HEK293 (cell line): ENCODE data around the gene FRMD8.

Source experiments
- CTCF ChIA-PET: fragments of 350-600 bp; formaldehyde crosslinking; extraction: SDS; loops from one replicate; lab custom pipeline; 2021; ENCODE audit warnings: antibody characterized with exemption; lab: Yijun Ruan, JAX
- POLR2A ChIA-PET: fragments of 300-600 bp; formaldehyde crosslinking; extraction: SDS; loops from one replicate; lab custom pipeline; 2020; ENCODE audit warnings: antibody characterized with exemption, inconsistent platforms; lab: Yijun Ruan, JAX
- H3K27ac ChIP-seq: fragments of 200-500 bp; sonication (Bioruptor generic); 2 replicates; pipeline ENCODE4 v1.5.1; 2014; ENCODE audit warnings: low read depth, low read length, control low read depth, inconsistent platforms; ENCODE audit errors: extremely low read depth
- H3K36me3 ChIP-seq, 2 experiments: fragments of 200-500 bp in 1 of 2; sonication (Bioruptor generic) in 1 of 2; 1 replicate in 1 of 2; 2 replicates in 1 of 2; pipeline ENCODE4 v1.5.1; 2014 to 2017; ENCODE audit warnings: inconsistent platforms in 2 of 2, low read length in 2 of 2; ENCODE audit not compliant: control insufficient read depth in 2 of 2, insufficient read depth in 1 of 2
- H3K4me1 ChIP-seq: fragments of 200-500 bp; sonication (Bioruptor generic); 2 replicates; pipeline ENCODE4 v1.5.1; 2014; ENCODE audit warnings: mild to moderate bottlenecking, low read length, inconsistent platforms; ENCODE audit not compliant: control insufficient read depth, insufficient read depth
- H3K4me3 ChIP-seq: 2 replicates; pipeline ENCODE4 v1.5.1; 2011; ENCODE audit warnings: low read depth, mild to moderate bottlenecking, control low read depth, low read length, moderate library complexity
- H3K9me3 ChIP-seq: fragments of 200-500 bp; sonication (Bioruptor generic); 2 replicates; pipeline ENCODE4 v1.5.1; 2014; ENCODE audit warnings: low read depth, low read length, inconsistent platforms; ENCODE audit not compliant: control insufficient read depth, insufficient read depth
- GLIS1 ChIP-seq: fragments of 450-650 bp; formaldehyde crosslinking; IDR thresholded peaks from 2 replicates; pipeline ENCODE4 v1.5.1; 2016; ENCODE audit warnings: missing biosample characterization, missing genetic modification characterization
- PATZ1 ChIP-seq: fragments of 450-650 bp; formaldehyde crosslinking; IDR thresholded peaks from 2 replicates; pipeline ENCODE4 v1.5.1; 2016; ENCODE audit warnings: missing biosample characterization, missing genetic modification characterization
- PRDM6 ChIP-seq: fragments of 450-650 bp; formaldehyde crosslinking; IDR thresholded peaks from 2 replicates; pipeline ENCODE4 v1.5.1; 2017; ENCODE audit warnings: missing biosample characterization, missing genetic modification characterization
- SCRT2 ChIP-seq: fragments of 450-650 bp; formaldehyde crosslinking; IDR thresholded peaks from 2 replicates; pipeline ENCODE4 v1.5.1; 2016; ENCODE audit warnings: missing biosample characterization, missing genetic modification characterization
- TCF7L2 ChIP-seq: IDR thresholded peaks from 2 replicates; pipeline ENCODE4 v1.6.1; 2011; ENCODE audit warnings: low read depth, mild to moderate bottlenecking, inconsistent platforms, low read length, moderate library complexity, borderline replicate concordance
- ZFHX2 ChIP-seq: fragments of 450-650 bp; formaldehyde crosslinking; conservative IDR thresholded peaks from 2 replicates; pipeline ENCODE4 v1.5.1; 2016; ENCODE audit warnings: missing biosample characterization, missing genetic modification characterization
- ZFP69B ChIP-seq: fragments of 450-650 bp; formaldehyde crosslinking; IDR thresholded peaks from 2 replicates; pipeline ENCODE4 v1.5.1; 2016; ENCODE audit warnings: missing biosample characterization, missing genetic modification characterization
- ZNF10 ChIP-seq: fragments of 450-650 bp; formaldehyde crosslinking; IDR thresholded peaks from 2 replicates; pipeline ENCODE4 v1.5.1; 2017; ENCODE audit warnings: missing biosample characterization, missing genetic modification characterization
- ZNF114 ChIP-seq: fragments of 450-650 bp; formaldehyde crosslinking; IDR thresholded peaks from 2 replicates; pipeline ENCODE4 v1.5.0; 2017; ENCODE audit warnings: missing biosample characterization, missing genetic modification characterization
- ZNF138 ChIP-seq: fragments of 450-650 bp; formaldehyde crosslinking; IDR thresholded peaks from 2 replicates; pipeline ENCODE4 v1.5.1; 2016; ENCODE audit warnings: missing biosample characterization, missing genetic modification characterization, borderline replicate concordance
- ZNF280C ChIP-seq: fragments of 450-650 bp; formaldehyde crosslinking; IDR thresholded peaks from 2 replicates; pipeline ENCODE4 v1.5.1; 2016; ENCODE audit warnings: missing biosample characterization, missing genetic modification characterization
- ZNF391 ChIP-seq: fragments of 450-650 bp; formaldehyde crosslinking; IDR thresholded peaks from 2 replicates; pipeline ENCODE4 v1.5.1; 2016; ENCODE audit warnings: low read depth, missing biosample characterization, missing genetic modification characterization, borderline replicate concordance
- ZNF416 ChIP-seq: fragments of 450-650 bp; formaldehyde crosslinking; IDR thresholded peaks from 2 replicates; pipeline ENCODE4 v1.5.1; 2016; ENCODE audit warnings: missing biosample characterization, missing genetic modification characterization
- ZNF518A ChIP-seq: fragments of 450-650 bp; formaldehyde crosslinking; conservative IDR thresholded peaks from 2 replicates; pipeline ENCODE4 v1.5.1; 2016; ENCODE audit warnings: low read depth, missing biosample characterization, missing genetic modification characterization
- ZNF596 ChIP-seq: fragments of 450-650 bp; IDR thresholded peaks from 2 replicates; pipeline ENCODE4 v1.5.0; 2018; ENCODE audit warnings: missing biosample characterization, mild to moderate bottlenecking, missing genetic modification characterization, moderate library complexity
- ZNF626 ChIP-seq: fragments of 450-650 bp; sonication (Bioruptor Pico); formaldehyde crosslinking; IDR thresholded peaks from 2 replicates; pipeline ENCODE4 v1.5.1; 2018; ENCODE audit warnings: missing biosample characterization, missing genetic modification characterization, inconsistent platforms
- ZNF654 ChIP-seq: fragments of 450-650 bp; formaldehyde crosslinking; IDR thresholded peaks from 2 replicates; pipeline ENCODE4 v1.5.1; 2016; ENCODE audit warnings: low read depth, missing biosample characterization, missing genetic modification characterization
- ZNF664 ChIP-seq: fragments of 450-650 bp; formaldehyde crosslinking; IDR thresholded peaks from 2 replicates; pipeline ENCODE4 v1.5.1; 2016; ENCODE audit warnings: missing biosample characterization, missing genetic modification characterization
- ZNF704 ChIP-seq: fragments of 450-650 bp; formaldehyde crosslinking; IDR thresholded peaks from 2 replicates; pipeline ENCODE4 v1.5.1; 2016; ENCODE audit warnings: missing biosample characterization, missing genetic modification characterization

Gene FRMD8

GRCh38 chr11:65432100-65432650 is 45.7 kb downstream of the FRMD8 start:
- POLR2A ChIA-PET = interaction anchor here (0.7 to 1.2 kb wide), 5 partner anchors 9 to 50 kb away, joined by 3 to 11 read pairs (median 3); partner anchors contain the start of gene NEAT1
- H3K4me1 ChIP-seq = no peaks in the 10 kb centered on the region
- peaks cover 0 to 46% of the 10 kb centered on the region in 2 experiments; a peak in 1 of 3 replicates for H3K36me3 ChIP-seq
- H3K9me3 ChIP-seq = no peaks in the 10 kb centered on the region
- no peak overlapping the region for H3K4me3 ChIP-seq
- H3K27ac ChIP-seq = no peak overlapping the region
- CTCF ChIA-PET = interaction anchor here (0.6 to 1.4 kb wide), 9 partner anchors 8 to 157 kb away, joined by 3 to 7 read pairs (median 4); no protein-coding TSS in a partner anchor
- TF ChIP-seq GLIS1 (tag by site-specific recombination) = no peak
- TF ChIP-seq ZNF114 (tag by site-specific recombination) = no peak
- no peak for TF ChIP-seq ZNF280C (tag by site-specific recombination)
- TF ChIP-seq ZNF704 (tag by site-specific recombination) = no peak
- TF ChIP-seq ZFP69B (tag by site-specific recombination) = no peak
- TF ChIP-seq SCRT2 (tag by site-specific recombination) = no peak

- POLR2A ChIA-PET = interaction anchor here (0.7 to 5.0 kb wide), 6 partner anchors 9 to 51 kb away, joined by 3 to 39 read pairs (median 3); partner anchors contain the start of gene NEAT1
- H3K9me3 ChIP-seq = no peaks in the 10 kb centered on the region
- CTCF ChIA-PET = interaction anchor here (0.6 to 1.4 kb wide), 9 partner anchors 8 to 158 kb away, joined by 3 to 7 read pairs (median 4); no protein-coding TSS in a partner anchor
- peaks cover 0 to 46% of the 10 kb centered on the region in 2 experiments; a peak in 1 of 3 replicates for H3K36me3 ChIP-seq
- H3K4me3 ChIP-seq = no peak overlapping the region
- H3K4me1 ChIP-seq = no peaks in the 10 kb centered on the region
- no peak overlapping the region for H3K27ac ChIP-seq
- TF ChIP-seq ZFHX2 (tag by site-specific recombination) (no peak), ZNF416 (tag by site-specific recombination) (no peak), PATZ1 (tag by site-specific recombination) (peak; percentile 20; the same call in 1 of the 2 replicates), ZNF654 (tag by site-specific recombination) (peak; percentile 38), ZNF138 (tag by site-specific recombination) (no peak), PRDM6 (0 out of 2 replicates have a peak, but pooled peaks have one; percentile 18), ZNF664 (tag by site-specific recombination) (no peak), TCF7L2 (no peak), ZNF626 (tag by site-specific recombination) (no peak), ZNF10 (tag by site-specific recombination) (peak; percentile 73), ZNF391 (tag by site-specific recombination) (no peak), ZNF596 (tag by site-specific recombination) (no peak), ZNF518A (no peak)
Measured at GRCh38 chr11:65432686-65433582, 46.5 kb downstream of the FRMD8 start.
